Cerebellar cortex (tissue), 1 donor: Measurements from ENCODE around the gene TMEM223.
A peak's percentile ranks its signal among the peaks of the same experiment; 100 is the strongest.
"Not testable (repeated sequence)": the region's sequence is repeated elsewhere in the genome, so short reads cannot be mapped to it uniquely, and the experiment has no call there.

ENCODE experiments used
- DNase-seq: peaks from one replicate; pipeline ENCODE4 v3.0.0-alpha.2; 2015; ENCODE audit warnings: low spot score

The TMEM223 gene

GRCh38 chr11:62799486-62799885 lies 7.7 kb upstream of the TMEM223 start:
- DNase-seq = no peak

- DNase-seq = no peak
Observed at GRCh38 chr11:62796281-62796680, 4.5 kb upstream of the TMEM223 start.

DNA sequence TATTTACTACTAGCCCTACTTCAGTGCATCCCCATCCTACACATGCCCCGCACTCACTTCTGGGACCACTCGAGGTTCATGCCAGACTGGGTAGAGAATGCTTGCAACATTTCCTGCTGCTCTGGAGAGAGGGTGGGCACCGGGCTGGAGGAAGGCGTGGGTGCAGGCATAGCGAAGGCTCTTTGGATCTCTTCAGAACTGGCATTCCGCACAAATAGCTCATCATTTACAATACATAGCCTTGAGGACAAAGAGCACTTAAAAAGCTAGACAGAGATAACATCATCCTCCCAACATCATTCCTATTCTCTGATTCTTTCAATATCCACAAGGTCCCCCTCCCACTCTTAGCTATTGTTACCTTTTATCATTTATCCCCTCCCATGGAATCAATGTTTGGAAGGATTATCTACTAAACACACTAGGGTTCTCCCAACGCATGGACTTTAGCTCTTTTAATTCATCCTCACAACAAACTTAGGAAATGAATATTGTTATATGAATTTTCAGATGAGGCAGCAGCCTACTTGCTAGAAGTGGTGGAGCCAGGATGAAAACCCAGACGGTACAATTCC lies 2.5 kb upstream of the TMEM223 start:
- no peak for DNase-seq

GRCh38 chr11:62792202-62792575 lies 383 bp upstream of the TMEM223 start:
- DNase-seq = no peak

DNA sequence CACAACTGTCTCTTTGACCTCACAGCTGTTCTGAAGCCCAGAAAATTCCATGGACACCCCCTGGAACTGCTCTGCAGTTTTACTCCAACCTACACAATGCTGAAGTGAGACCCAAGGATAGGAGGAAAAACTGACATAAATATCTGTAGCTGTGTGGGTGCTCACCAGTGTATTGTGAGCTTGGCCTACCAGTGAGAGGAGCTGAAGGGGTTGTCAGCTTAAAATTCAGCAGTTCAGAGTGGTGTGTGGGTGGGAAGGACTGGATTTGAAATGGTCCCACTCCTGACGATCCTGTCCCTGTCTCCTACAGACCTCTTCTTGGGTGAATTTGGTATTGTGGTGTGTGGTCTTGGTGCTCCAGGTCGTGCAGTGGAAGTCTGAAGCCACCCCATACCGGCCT lies 2.2 kb downstream of the TMEM223 start:
- peak; percentile 16 for DNase-seq

GRCh38 chr11:62788991-62789390 lies 2.8 kb downstream of the TMEM223 start:
- DNase-seq = peak; percentile 34

- DNase-seq = peak; percentile 99
Observed at GRCh38 chr11:62787005-62787759, 4.6 kb downstream of the TMEM223 start, which contains the start of gene TMEM179B. TSS of gene TMEM179B (plus strand) at chr11:62787402. CDS start at chr11:62787432, 30 bp downstream.

GRCh38 chr11:62786318-62787004 lies 5.3 kb downstream of the TMEM223 start:
- peak; percentile 81 for DNase-seq

GRCh38 chr11:62782753-62783152 lies 9.1 kb downstream of the TMEM223 start:
- DNase-seq = no peak

DNA sequence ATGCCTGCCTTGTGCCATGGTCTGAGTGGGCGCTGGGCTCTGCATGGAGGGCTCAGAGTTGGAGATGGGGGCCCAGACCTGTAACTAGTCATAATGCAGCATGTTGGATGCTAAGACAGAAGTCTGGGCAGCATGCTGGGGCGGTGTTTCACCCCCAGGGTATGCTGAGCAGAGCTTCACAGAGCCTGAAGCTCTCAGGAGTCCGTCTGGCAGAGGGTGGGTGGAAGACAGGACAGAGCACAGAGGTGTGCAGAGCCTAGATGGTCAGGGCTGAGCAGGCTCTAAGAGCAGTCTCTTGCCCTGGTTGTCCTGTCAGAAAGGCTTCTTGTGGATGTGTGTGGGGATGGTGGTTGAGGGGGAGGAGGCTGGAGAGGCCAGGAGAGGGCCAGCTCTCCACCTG lies 13.4 kb downstream of the TMEM223 start:
- DNase-seq = no peak

GRCh38 chr11:62777389-62777788 lies 14.4 kb downstream of the TMEM223 start:
- no peak for DNase-seq

DNA sequence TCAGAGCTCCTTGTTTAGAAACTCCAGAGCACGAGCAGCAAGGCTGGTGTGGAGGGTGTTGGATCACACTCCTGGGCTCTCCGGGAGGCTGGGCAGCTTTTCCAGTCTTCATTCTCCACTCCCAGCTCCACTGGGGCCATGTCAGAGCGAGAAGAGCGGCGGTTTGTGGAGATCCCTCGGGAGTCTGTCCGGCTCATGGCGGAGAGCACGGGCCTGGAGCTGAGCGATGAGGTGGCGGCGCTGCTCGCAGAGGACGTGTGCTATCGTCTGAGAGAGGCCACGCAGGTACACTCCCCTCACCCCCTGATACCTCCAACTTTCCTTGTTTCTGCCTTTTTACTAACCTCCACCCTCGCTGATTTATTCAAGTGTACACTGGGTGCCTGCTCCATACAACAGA lies 16.2 kb downstream of the TMEM223 start:
- DNase-seq = no peak

- DNase-seq = no peak
Observed at GRCh38 chr11:62774407-62774806, 17.4 kb downstream of the TMEM223 start.

DNA sequence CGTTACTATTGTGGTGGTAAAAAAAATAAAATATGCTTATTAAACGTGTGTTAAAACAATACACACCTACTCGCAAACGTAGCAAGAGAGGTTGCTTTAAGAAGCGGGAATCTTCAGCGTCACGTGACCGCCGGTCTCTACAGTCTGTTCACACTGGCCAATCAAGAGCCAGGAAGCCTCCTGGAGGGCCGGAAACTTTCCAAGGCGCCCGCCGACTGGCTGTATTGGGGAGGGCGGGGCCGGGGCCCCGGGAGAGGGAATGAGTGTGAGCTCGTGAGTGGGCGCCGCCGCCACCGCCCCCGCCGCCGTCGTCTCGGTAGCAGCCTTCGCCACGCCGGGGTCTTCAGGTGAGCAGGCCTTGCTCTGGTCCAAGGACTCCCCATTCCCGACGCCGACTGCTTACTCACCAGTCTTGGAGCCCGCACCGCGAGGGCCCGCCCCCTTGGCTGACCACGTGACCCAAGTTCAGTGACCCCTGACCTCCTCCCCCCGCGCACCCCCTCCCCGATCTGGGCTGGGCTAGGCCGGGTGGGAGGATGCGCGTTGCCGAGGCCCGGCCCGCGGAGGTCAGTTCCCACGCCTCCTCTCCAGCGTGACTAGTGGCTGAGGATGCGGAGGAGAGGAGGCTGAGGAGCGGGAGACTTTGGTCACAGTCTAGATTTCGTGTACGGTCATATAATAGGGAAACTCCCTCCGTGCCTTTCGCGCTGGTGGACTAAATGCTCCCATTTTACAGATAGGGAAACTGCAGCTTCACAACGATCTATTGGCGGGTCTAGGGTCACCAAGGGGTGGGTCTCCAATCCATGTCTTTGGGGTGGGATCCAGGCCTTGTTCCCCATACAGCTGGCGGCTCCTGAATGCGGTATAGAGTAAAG lies 20.4 kb downstream of the TMEM223 start, which contains the start of gene TAF6L:
Gene TAF6L, plus strand, starts transcription at position 253 of the 878 bp plus-strand sequence. CDS start 4,388 bp downstream, outside the sequence.
- peak; percentile 100 for DNase-seq

DNA sequence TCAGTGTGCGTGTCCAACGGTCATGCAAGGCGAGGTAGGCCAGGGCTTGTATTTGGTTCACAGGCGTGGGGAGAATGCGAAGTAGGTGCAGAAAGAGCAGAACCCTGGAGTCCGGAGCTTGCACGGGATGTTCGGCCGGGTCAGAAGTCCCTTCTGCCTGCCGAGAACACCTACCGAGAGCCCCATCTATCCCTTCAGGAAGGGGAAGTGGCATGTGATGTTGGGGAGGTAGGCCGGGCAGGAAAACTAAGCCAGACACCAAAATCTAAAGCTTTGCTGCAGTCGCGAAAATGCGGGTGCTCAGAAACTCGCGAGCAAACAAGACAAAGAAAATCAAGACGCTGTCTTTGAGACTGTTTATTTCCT lies 21.0 kb downstream of the TMEM223 start:
- DNase-seq = no peak

- not testable (repeated sequence) for DNase-seq
Observed at GRCh38 chr11:62760867-62761227, 31.0 kb downstream of the TMEM223 start.

DNA sequence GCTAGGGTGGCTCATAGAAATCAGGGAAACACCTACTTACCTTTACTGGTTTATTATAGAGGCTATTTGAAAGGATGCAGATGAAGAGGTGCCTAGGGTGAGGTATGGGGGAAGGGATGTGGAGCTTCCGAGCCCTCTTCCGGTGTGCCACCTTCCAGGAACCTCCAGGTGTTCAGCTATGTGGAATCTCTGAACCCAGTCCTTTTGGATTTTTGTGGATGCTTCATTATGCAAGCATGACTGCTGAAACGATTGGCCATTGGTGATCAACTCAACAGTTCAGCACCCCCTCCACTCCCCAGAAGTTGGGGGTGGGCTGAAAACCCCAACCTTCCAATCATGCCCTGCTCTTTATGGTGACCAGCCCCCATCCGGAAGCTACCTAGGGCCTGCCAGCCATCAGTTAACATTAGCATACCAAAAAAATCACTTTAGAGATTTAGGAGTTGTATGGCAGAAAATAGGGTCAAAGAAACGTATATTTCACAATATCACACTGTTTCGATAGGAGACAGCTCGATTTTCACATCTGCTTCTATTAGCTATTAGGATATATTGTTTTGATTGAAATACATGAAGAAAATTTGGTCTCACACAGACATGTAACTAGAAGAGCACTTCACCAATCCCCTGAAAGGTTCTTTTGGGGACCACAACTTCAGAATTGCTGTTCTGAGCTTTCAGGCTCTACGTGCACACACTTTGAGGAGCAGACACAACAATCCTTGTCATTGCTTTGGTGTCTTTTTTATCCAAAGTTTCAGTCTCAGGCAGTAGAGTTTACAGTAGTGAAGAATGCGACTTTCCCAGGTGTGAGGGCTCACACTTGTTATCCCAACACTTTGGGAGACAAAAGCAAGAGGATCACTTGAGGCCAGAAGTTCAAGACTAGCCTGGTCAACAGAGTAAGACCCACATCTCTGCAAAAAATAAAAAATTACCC lies 33.7 kb downstream of the TMEM223 start:
- DNase-seq = no peak

GRCh38 chr11:62755086-62755615 lies 36.7 kb downstream of the TMEM223 start:
- no peak for DNase-seq

GRCh38 chr11:62753736-62754603 lies 37.8 kb downstream of the TMEM223 start, which contains the start of gene ZBTB3:
TSS of gene ZBTB3 (minus strand) at chr11:62754160. CDS start at chr11:62753664, 496 bp downstream.
- DNase-seq = peak; percentile 100
